Epithelial cell of esophagus (primary cell): Measurements from ENCODE around the gene MRPL53.

Experiments
- DNase-seq: peaks from one replicate; pipeline ENCODE4 v3.0.0; 2010; ENCODE audit warnings: low read depth
- H3K4me3 ChIP-seq: 2 replicates; pipeline ENCODE4 v1.5.1; 2011; ENCODE audit warnings: mild to moderate bottlenecking, low read length, control low read depth
- CTCF ChIP-seq: IDR thresholded peaks from 2 replicates; pipeline ENCODE4 v1.5.1; 2011; ENCODE audit warnings: low read depth, mild to moderate bottlenecking, low read length, control low read depth, inconsistent platforms; ENCODE audit not compliant: insufficient read depth; ENCODE audit errors: missing control alignments

MRPL53 gene

DNA sequence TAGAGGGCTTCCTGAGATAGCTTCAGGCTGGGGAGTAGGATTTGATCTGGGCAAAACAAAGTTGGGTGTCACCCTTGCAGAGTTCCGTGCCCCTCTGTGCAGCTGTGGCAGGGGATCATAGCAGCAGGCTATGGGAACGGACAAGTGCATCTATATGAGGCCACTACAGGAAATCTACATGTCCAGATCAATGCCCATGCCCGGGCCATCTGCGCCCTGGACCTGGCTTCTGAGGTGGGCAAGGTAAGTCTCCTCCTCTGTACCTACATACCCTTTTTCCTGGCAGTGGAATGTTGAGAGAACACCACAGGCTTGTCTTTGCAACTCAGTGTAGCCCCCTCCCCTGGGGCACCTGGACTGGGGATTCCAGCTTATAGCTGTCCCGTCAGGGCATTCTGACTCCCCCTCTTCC lies 47.5 kb downstream of the MRPL53 start:
- DNase-seq: no peak
- H3K4me3 ChIP-seq: no peak overlapping the region
- TF ChIP-seq CTCF: no peak

- peak; percentile 68 for DNase-seq
- no peak for TF ChIP-seq CTCF
- no peak overlapping the region for H3K4me3 ChIP-seq
These were observed 48.1 kb downstream of the MRPL53 start for GRCh38 chr2:74424139-74424992.

- no peak for DNase-seq
- TF ChIP-seq CTCF: no peak
- no peak overlapping the region for H3K4me3 ChIP-seq
These were observed 49.0 kb downstream of the MRPL53 start for GRCh38 chr2:74423231-74424095.
